ENCODE data around the gene CRELD1. TPM values are rescaled to one million over a fixed set of nuclear protein-coding genes. Genes with fewer than 3 reads are reported as not detected.

The CRELD1 gene
- total and polyA plus RNA-seq, 9 of the 15 experiments (the other 6 are each of a cell fraction or from before 2014, with no cell fraction given): 3.3 to 25.8 (median 16.5) TPM

DNA sequence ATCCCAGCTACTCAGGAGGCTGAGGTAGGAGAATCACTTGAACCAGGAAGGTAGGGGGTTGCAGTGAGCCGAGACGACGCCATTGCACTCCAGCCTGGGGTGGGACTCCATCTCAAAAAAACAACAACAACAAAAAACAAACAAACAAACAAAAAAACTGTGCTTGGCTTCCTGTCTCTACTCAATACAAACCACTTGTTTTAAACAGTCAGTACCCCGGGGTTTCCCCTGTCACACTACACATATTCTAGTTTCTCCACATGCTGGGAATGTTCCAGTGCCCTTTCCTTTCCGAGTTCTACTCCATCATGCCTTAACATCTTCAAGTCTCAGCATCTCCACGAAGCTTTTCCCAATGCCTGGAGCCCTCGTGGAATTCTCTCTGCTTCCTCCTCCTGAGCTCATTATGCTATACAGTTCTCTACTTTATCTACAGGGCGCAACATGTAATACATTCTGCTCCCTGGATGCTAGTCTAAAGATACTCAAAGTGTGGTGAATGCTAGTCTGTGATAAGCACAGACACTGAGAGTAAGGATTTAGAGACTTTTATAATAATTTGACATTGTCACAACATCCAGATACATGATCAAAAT, 45.2 kb downstream of the CRELD1 start (continued):
- TF ChIP-seq, protein P1, sequence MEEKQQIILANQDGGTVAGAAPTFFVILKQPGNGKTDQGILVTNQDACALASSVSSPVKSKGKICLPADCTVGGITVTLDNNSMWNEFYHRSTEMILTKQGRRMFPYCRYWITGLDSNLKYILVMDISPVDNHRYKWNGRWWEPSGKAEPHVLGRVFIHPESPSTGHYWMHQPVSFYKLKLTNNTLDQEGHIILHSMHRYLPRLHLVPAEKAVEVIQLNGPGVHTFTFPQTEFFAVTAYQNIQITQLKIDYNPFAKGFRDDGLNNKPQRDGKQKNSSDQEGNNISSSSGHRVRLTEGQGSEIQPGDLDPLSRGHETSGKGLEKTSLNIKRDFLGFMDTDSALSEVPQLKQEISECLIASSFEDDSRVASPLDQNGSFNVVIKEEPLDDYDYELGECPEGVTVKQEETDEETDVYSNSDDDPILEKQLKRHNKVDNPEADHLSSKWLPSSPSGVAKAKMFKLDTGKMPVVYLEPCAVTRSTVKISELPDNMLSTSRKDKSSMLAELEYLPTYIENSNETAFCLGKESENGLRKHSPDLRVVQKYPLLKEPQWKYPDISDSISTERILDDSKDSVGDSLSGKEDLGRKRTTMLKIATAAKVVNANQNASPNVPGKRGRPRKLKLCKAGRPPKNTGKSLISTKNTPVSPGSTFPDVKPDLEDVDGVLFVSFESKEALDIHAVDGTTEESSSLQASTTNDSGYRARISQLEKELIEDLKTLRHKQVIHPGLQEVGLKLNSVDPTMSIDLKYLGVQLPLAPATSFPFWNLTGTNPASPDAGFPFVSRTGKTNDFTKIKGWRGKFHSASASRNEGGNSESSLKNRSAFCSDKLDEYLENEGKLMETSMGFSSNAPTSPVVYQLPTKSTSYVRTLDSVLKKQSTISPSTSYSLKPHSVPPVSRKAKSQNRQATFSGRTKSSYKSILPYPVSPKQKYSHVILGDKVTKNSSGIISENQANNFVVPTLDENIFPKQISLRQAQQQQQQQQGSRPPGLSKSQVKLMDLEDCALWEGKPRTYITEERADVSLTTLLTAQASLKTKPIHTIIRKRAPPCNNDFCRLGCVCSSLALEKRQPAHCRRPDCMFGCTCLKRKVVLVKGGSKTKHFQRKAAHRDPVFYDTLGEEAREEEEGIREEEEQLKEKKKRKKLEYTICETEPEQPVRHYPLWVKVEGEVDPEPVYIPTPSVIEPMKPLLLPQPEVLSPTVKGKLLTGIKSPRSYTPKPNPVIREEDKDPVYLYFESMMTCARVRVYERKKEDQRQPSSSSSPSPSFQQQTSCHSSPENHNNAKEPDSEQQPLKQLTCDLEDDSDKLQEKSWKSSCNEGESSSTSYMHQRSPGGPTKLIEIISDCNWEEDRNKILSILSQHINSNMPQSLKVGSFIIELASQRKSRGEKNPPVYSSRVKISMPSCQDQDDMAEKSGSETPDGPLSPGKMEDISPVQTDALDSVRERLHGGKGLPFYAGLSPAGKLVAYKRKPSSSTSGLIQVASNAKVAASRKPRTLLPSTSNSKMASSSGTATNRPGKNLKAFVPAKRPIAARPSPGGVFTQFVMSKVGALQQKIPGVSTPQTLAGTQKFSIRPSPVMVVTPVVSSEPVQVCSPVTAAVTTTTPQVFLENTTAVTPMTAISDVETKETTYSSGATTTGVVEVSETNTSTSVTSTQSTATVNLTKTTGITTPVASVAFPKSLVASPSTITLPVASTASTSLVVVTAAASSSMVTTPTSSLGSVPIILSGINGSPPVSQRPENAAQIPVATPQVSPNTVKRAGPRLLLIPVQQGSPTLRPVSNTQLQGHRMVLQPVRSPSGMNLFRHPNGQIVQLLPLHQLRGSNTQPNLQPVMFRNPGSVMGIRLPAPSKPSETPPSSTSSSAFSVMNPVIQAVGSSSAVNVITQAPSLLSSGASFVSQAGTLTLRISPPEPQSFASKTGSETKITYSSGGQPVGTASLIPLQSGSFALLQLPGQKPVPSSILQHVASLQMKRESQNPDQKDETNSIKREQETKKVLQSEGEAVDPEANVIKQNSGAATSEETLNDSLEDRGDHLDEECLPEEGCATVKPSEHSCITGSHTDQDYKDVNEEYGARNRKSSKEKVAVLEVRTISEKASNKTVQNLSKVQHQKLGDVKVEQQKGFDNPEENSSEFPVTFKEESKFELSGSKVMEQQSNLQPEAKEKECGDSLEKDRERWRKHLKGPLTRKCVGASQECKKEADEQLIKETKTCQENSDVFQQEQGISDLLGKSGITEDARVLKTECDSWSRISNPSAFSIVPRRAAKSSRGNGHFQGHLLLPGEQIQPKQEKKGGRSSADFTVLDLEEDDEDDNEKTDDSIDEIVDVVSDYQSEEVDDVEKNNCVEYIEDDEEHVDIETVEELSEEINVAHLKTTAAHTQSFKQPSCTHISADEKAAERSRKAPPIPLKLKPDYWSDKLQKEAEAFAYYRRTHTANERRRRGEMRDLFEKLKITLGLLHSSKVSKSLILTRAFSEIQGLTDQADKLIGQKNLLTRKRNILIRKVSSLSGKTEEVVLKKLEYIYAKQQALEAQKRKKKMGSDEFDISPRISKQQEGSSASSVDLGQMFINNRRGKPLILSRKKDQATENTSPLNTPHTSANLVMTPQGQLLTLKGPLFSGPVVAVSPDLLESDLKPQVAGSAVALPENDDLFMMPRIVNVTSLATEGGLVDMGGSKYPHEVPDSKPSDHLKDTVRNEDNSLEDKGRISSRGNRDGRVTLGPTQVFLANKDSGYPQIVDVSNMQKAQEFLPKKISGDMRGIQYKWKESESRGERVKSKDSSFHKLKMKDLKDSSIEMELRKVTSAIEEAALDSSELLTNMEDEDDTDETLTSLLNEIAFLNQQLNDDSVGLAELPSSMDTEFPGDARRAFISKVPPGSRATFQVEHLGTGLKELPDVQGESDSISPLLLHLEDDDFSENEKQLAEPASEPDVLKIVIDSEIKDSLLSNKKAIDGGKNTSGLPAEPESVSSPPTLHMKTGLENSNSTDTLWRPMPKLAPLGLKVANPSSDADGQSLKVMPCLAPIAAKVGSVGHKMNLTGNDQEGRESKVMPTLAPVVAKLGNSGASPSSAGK (IDR thresholded peaks at IDR 0.05): peak; percentile 47
- TF ChIP-seq MCM3 (IDR thresholded peaks at IDR 0.05) (no peak), STAG1 (CRISPR knock-in tag; IDR thresholded peaks at IDR 0.05; ENCODE audit: borderline replicate concordance) (no peak), GATAD2A (IDR thresholded peaks at IDR 0.05) (no peak; the same call in 1 of the 2 replicates), PTBP1 (IDR thresholded peaks at IDR 0.05; ENCODE audit: low read depth, low read length) (no peak), MXI1 (IDR thresholded peaks at IDR 0.05; ENCODE audit: low read depth, low read length) (no peak)
- TF ChIP-seq, protein P2, sequence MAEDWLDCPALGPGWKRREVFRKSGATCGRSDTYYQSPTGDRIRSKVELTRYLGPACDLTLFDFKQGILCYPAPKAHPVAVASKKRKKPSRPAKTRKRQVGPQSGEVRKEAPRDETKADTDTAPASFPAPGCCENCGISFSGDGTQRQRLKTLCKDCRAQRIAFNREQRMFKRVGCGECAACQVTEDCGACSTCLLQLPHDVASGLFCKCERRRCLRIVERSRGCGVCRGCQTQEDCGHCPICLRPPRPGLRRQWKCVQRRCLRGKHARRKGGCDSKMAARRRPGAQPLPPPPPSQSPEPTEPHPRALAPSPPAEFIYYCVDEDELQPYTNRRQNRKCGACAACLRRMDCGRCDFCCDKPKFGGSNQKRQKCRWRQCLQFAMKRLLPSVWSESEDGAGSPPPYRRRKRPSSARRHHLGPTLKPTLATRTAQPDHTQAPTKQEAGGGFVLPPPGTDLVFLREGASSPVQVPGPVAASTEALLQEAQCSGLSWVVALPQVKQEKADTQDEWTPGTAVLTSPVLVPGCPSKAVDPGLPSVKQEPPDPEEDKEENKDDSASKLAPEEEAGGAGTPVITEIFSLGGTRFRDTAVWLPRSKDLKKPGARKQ (CRISPR knock-in tag; IDR thresholded peaks at IDR 0.05): no peak
- TF ChIP-seq, protein P3, sequence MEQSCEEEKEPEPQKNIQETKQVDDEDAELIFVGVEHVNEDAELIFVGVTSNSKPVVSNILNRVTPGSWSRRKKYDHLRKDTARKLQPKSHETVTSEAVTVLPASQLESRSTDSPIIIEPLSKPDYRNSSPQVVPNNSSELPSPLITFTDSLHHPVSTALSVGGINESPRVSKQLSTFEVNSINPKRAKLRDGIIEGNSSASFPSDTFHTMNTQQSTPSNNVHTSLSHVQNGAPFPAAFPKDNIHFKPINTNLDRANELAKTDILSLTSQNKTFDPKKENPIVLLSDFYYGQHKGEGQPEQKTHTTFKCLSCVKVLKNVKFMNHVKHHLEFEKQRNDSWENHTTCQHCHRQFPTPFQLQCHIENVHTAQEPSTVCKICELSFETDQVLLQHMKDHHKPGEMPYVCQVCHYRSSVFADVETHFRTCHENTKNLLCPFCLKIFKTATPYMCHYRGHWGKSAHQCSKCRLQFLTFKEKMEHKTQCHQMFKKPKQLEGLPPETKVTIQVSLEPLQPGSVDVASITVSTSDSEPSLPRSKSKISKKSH (CRISPR knock-in tag; IDR thresholded peaks at IDR 0.05): no peak
- TF ChIP-seq, protein P4, sequence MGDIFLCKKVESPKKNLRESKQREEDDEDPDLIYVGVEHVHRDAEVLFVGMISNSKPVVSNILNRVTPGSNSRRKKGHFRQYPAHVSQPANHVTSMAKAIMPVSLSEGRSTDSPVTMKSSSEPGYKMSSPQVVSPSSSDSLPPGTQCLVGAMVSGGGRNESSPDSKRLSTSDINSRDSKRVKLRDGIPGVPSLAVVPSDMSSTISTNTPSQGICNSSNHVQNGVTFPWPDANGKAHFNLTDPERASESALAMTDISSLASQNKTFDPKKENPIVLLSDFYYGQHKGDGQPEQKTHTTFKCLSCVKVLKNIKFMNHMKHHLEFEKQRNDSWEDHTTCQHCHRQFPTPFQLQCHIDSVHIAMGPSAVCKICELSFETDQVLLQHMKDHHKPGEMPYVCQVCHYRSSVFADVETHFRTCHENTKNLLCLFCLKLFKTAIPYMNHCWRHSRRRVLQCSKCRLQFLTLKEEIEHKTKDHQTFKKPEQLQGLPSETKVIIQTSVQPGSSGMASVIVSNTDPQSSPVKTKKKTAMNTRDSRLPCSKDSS (IDR thresholded peaks at IDR 0.05; ENCODE audit: low read depth, partially characterized antibody): no peak
- TF ChIP-seq, protein P5, sequence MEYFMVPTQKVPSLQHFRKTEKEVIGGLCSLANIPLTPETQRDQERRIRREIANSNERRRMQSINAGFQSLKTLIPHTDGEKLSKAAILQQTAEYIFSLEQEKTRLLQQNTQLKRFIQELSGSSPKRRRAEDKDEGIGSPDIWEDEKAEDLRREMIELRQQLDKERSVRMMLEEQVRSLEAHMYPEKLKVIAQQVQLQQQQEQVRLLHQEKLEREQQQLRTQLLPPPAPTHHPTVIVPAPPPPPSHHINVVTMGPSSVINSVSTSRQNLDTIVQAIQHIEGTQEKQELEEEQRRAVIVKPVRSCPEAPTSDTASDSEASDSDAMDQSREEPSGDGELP (CRISPR knock-in tag; IDR thresholded peaks at IDR 0.05; ENCODE audit: borderline replicate concordance): no peak
